GM12872 (cell line): ENCODE measurements around the gene JAK2.

Experiments used
- TF ChIP-seq, protein P1 (sequence below): IDR thresholded peaks from 3 replicates; pipeline ENCODE4 v1.5.1; 2011; ENCODE audit warnings: low read depth, mild to moderate bottlenecking, low read length, moderate library complexity; ENCODE audit not compliant: insufficient read depth

JAK2 gene

GRCh38 chr9:5040730-5041389, 55.8 kb downstream of the JAK2 start:
- TF ChIP-seq, protein P1, sequence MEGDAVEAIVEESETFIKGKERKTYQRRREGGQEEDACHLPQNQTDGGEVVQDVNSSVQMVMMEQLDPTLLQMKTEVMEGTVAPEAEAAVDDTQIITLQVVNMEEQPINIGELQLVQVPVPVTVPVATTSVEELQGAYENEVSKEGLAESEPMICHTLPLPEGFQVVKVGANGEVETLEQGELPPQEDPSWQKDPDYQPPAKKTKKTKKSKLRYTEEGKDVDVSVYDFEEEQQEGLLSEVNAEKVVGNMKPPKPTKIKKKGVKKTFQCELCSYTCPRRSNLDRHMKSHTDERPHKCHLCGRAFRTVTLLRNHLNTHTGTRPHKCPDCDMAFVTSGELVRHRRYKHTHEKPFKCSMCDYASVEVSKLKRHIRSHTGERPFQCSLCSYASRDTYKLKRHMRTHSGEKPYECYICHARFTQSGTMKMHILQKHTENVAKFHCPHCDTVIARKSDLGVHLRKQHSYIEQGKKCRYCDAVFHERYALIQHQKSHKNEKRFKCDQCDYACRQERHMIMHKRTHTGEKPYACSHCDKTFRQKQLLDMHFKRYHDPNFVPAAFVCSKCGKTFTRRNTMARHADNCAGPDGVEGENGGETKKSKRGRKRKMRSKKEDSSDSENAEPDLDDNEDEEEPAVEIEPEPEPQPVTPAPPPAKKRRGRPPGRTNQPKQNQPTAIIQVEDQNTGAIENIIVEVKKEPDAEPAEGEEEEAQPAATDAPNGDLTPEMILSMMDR: no peak

GRCh38 chr9:5041390-5042115, 56.5 kb downstream of the JAK2 start:
- TF ChIP-seq, protein P1: no peak

DNA sequence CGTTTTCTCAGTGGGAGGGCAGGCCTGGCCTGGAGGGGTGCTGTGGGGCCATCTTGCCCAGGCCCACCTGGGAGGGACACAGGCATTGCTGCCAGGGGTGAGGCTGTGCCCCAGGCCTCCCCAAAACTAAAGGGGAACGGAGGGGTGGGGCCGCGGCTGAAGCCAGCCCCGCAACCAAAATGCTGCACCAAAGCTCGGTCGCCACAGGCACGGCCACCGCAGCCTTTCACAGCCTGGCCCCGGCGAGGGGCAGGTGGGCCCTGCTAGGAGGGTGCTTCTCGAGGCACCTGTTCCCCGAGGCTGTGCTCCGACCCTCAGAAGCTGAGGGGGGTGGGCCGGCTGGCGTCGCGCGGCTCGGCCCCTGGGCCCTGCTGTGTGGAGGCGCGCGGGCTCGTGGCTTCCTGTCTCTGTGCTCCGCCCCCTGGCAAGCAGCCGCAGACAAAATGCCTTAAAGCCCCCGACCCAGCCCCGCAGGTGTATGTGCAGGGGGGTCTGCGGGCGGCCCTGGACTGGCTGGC, 57.6 kb downstream of the JAK2 start:
- TF ChIP-seq, protein P1: no peak

- TF ChIP-seq, protein P1: no peak
These were observed 58.3 kb downstream of the JAK2 start for GRCh38 chr9:5043381-5043780.

- TF ChIP-seq, protein P1: no peak
These were observed 59.1 kb downstream of the JAK2 start for GRCh38 chr9:5044160-5044559.

GRCh38 chr9:5052838-5053237, 67.8 kb downstream of the JAK2 start:
- TF ChIP-seq, protein P1: no peak

GRCh38 chr9:5062631-5063030, 77.6 kb downstream of the JAK2 start:
- TF ChIP-seq, protein P1: no peak
